CD4-positive, alpha-beta T cell treated with Interleukin-2 at 100 ng/mL for 4 hours (primary cell): ENCODE results near the gene SPTLC1.

Experiments
- DNase-seq: peaks from one replicate; pipeline ENCODE4 v3.0.0-alpha.2; 2020; ENCODE audit warnings: low spot score

SPTLC1 gene

GRCh38 chr9:92094655-92095054, 20.6 kb downstream of the SPTLC1 start:
- peak; percentile 25 for DNase-seq

DNA sequence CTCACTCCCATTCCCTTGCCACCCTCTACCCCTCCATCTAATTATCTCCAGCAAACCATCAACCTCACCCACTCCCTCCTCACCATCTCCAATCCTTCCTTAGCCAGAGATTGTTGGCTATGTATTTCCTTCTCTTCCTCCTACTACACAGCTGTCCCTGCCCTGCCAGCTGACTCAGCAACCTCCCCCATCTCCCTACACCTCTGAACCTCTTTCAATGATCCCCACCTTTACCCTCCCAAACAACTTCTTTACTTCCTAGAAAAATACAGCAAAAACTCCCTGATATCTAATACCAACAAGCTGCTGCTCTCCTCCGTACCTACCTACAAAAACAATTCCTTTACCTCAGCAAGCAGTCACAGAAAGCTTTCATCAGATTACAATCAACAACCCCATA, 37.3 kb downstream of the SPTLC1 start:
- no peak for DNase-seq

DNA sequence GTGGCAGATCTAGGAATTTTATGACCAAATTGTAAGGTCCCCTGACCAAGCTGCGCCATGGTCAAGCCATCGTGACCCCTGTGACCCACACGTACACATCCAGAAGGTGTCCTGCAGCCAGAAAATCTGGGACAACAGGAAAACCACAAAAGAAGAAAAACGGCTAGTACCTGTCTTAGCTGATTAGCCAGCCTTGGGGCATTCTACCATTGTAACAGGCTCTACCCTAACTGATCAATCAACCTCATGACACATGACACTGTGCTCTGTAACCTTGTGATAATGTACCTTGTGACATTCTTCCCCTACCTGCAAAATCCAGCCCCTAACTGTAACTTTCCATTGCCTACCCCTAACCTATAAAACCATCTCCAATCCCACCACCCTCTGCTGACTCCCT, 43.6 kb downstream of the SPTLC1 start:
- DNase-seq = no peak

- no peak for DNase-seq
Measured at GRCh38 chr9:92066168-92066567, 49.0 kb downstream of the SPTLC1 start.

DNA sequence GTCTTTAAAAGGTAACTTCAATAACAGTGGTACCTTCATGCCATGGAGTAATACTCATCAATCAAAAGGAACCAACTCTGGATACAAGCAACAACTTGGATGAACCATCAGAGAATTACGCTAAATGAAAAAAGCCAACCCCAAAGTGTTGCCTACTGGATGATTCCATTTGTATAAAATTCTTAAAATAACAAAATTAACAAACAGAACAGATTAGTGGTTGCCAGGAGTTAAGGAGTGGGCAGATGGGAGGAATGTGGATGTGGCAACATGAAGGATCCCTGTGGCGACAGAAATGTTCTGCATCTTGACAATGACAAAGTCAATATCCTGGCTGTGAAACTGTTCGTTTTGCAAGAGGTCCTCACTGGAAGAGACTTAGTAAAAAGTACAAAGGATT, 50.5 kb downstream of the SPTLC1 start:
- DNase-seq = no peak

DNA sequence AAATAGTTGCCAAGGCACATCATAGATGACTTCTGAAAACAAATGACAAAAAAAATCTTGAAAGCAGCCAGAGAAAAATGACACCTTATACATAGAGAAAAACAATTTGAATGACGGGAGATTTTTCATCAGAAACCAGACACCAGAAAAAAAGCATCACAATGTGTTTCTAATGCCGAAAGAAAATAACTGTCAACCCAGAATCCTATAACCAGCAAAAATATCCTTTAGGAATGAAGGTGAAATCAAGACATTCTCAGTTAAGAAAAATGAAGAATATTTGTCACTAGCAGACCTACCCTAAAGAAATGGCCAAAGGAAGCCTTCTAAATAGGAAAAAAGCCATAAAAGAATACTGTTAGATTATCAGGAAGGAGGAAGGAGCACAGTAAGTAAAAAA, 54.0 kb downstream of the SPTLC1 start:
- DNase-seq = no peak

GRCh38 chr9:92059661-92060060, 55.6 kb downstream of the SPTLC1 start:
- DNase-seq = no peak

DNA sequence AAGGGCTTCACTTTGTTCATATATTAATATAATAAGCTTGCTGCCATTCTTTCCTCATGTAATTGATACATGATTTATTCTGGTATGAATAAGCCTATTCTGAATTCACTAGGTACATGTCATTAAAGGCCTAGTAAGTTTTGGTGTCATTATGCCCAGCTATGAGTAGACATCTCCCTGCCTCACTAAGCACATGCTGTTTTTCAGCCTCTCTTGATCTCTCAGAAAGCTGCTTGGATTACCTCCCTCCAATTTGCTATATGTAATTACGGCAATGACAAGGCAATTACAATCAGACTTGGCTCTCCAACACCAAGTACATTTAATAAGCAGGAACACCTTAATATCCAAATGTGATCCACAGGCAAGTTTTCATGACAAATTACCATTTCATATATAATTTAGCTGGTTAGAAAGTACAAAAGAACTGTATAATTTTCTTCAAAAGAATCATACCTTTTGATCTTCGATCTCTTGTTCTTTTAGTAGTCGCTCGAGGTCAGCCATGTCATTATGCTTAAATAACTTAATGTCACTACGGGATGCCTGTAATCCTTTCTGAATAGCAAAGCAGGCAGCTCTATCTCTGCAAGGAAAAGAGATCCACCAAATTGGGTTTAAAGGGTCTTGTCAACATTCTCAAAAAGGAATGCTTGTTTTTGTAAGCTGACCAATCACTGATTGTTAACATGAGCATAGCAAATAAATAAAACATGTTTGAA, 56.3 kb downstream of the SPTLC1 start:
- no peak for DNase-seq

DNA sequence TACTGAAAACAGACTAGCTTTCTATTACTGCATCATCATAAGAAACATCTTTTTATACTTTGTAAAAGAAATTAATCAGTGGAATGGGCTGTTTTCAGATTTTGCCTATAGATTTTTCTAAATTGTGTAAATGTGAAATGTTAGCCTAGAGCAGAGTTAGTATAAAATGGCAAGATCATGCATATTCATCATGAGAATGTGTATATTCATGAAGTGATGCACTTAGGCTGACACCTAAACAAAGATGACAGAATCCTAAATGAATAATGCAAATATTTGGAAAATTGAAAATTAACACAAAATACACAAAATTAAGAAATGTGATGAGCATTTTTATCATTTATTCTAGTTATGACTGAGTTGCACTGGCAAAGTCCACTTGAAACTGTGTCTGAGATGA, 57.2 kb downstream of the SPTLC1 start:
- no peak for DNase-seq

- DNase-seq = no peak
Measured at GRCh38 chr9:92057226-92057625, 58.0 kb downstream of the SPTLC1 start.

DNA sequence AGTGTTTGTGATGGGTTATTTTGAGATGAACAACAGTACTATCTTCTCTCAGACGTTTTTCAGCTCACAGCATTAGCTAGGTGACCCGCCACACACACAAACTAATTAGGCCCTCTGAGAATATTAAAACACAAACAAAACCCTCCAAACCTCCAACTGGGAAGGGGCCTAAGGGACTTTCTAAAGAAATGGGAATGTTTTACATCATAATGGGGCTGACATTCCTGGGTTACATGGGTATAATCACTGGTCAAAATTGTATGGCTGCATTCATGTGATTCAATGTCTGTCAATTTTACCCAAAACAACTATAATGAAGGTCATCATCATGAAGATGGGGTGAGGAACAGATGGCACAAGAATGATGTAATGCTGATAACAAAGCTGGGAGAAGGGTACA, 59.6 kb downstream of the SPTLC1 start:
- no peak for DNase-seq

GRCh38 chr9:92048924-92049625, 66.1 kb downstream of the SPTLC1 start:
- no peak for DNase-seq

GRCh38 chr9:92047500-92047899, 67.7 kb downstream of the SPTLC1 start:
- DNase-seq = no peak

DNA sequence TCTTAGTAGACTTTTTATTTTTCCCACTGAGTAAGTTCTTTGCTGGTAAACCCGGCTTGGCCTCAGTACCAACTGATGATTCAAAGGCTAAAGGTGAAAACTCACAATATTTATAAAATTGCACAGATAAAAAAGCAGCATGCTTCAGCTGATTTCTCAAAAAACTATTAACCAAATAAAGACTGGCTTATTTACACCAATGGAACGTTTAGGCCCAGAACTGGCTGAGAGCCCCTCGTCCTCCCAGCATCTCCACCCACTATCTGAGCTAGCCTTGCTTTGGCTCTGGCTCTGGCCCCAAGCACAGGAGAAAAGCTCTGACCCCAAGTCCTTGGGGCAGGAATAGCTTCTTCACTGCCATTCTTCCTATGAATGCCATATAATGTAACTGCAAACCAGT, 68.5 kb downstream of the SPTLC1 start:
- DNase-seq = no peak

- DNase-seq = no peak
Measured at GRCh38 chr9:92044936-92045335, 70.3 kb downstream of the SPTLC1 start.

DNA sequence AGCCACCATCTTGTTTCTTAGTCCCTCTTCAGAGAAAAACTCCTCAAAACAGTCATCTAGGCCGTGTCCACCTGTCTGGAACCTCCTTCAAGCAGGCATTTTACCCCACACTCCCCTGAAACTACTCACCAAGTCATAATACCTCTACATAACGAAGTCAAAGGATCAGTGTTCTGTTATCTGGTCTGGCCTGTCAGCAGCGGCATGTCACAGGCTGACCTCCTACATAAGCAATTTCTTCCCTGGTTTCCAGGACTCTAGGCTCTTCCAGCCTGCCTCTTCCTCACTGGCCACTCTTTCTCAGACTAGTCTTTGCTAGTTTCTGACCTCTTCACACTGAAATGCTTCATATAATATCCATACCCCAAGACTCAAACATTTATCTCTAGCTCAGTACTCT, 72.2 kb downstream of the SPTLC1 start:
- DNase-seq = no peak

- no peak for DNase-seq
Measured at GRCh38 chr9:92042260-92042659, 73.0 kb downstream of the SPTLC1 start.

DNA sequence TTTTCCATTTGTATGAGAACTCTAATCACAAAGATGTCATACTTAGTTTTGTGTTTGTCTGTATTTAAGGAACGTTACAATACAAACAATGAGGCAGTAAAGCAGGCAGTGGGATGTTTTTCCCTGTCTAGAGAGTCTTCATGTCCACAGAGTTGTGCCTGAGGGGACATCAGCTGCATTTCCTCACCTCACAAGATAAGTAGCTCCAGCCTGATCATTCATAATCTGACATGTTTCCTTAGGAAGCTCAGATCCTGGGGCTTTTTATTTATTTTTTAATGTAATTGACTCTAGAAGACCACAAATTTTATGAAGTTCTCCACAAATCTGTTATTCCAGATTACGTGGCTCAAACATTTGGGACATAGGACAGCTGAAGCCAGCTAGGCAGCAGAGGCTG, 78.5 kb downstream of the SPTLC1 start:
- no peak for DNase-seq

DNA sequence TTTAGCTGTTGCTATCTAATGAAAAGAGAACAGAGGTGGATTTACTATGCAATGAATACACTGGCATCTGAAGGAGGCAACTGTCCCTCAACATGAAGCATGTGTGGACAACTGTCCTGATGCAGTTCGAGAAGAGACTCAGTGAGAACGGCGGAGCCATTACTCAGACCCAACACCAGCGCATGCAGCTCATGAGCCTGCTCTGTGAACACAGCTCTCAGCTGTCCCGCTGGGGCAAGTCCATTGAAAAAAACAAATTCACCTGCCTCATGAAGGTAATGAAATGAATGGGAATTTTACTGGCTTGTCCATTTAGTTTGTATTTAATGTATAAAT, 78.8 kb downstream of the SPTLC1 start:
- DNase-seq = no peak

GRCh38 chr9:92035687-92036410, 79.4 kb downstream of the SPTLC1 start:
- DNase-seq = no peak

GRCh38 chr9:92035146-92035545, 80.1 kb downstream of the SPTLC1 start:
- no peak for DNase-seq

DNA sequence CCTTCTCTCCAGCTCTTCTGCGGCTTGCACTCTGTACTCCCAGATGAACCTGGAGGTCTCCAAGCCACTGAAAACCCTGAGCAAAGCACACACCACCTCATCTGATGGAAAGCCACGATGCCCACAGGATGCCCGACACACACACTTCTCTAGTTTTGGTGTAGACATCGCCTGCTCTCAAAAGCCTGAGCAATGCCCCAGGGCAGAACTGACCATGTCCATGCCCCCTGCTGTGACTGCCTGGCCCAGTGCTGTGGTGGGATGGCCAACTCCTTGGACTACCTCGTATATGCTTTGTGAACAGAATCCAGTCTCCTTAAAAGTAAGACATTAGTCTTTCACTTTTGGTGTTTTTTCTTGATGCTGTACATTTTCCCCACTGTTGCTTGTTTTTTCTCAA, 81.2 kb downstream of the SPTLC1 start:
- no peak for DNase-seq

DNA sequence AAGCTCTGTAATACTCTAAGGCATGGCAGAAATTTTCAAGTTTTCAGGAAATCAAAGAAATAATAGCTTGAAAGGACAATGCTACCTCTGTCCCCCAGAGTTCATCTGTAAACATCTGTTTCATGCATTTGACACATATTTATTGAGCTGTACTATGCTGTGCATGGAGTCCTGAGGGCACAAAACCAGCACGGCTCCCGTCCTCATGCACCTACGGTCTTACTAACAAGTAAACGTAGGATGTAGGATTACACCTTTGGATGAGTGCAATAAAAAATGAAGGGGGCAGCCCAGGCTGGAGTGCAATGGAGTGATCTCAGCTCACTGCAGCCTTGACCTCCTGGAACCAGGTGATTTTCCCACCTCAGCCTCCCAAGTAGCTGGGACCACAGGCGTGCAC, 81.9 kb downstream of the SPTLC1 start:
- DNase-seq = no peak
